ENCODE measurements around the gene BRD7.

Gene BRD7

GRCh38 chr16:50369133-50369804 is 481 bp upstream of the BRD7 start (continued):
- TF ChIP-seq, protein P1, sequence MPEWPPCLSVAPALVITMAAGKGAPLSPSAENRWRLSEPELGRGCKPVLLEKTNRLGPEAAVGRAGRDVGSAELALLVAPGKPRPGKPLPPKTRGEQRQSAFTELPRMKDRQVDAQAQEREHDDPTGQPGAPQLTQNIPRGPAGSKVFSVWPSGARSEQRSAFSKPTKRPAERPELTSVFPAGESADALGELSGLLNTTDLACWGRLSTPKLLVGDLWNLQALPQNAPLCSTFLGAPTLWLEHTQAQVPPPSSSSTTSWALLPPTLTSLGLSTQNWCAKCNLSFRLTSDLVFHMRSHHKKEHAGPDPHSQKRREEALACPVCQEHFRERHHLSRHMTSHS (tag by site-specific recombination; IDR thresholded peaks at IDR 0.05) = 0 out of 2 replicates have a peak, but pooled peaks have one; percentile 28
- no peak for TF ChIP-seq HOXD13 (CRISPR knock-in tag; IDR thresholded peaks at IDR 0.05; ENCODE audit: borderline replicate concordance)
- no peak for TF ChIP-seq HIC1 (tag by site-specific recombination; IDR thresholded peaks at IDR 0.05)
- TF ChIP-seq GLIS1 (tag by site-specific recombination; IDR thresholded peaks at IDR 0.05) = peak; percentile 42; the same call in 1 of the 2 replicates
- peak; percentile 17; the same call in 1 of the 2 replicates for TF ChIP-seq PATZ1 (tag by site-specific recombination; IDR thresholded peaks at IDR 0.05)
- no peak for TF ChIP-seq GLI2 (tag by site-specific recombination; IDR thresholded peaks at IDR 0.05; ENCODE audit: borderline replicate concordance, low read depth)
- peak; percentile 100 for TF ChIP-seq ZNF366 (tag by site-specific recombination; conservative IDR thresholded peaks at IDR 0.05)
- peak; percentile 39; the same call in 1 of the 2 replicates for TF ChIP-seq REST (tag by site-specific recombination; IDR thresholded peaks at IDR 0.05)
- TF ChIP-seq, protein P2, sequence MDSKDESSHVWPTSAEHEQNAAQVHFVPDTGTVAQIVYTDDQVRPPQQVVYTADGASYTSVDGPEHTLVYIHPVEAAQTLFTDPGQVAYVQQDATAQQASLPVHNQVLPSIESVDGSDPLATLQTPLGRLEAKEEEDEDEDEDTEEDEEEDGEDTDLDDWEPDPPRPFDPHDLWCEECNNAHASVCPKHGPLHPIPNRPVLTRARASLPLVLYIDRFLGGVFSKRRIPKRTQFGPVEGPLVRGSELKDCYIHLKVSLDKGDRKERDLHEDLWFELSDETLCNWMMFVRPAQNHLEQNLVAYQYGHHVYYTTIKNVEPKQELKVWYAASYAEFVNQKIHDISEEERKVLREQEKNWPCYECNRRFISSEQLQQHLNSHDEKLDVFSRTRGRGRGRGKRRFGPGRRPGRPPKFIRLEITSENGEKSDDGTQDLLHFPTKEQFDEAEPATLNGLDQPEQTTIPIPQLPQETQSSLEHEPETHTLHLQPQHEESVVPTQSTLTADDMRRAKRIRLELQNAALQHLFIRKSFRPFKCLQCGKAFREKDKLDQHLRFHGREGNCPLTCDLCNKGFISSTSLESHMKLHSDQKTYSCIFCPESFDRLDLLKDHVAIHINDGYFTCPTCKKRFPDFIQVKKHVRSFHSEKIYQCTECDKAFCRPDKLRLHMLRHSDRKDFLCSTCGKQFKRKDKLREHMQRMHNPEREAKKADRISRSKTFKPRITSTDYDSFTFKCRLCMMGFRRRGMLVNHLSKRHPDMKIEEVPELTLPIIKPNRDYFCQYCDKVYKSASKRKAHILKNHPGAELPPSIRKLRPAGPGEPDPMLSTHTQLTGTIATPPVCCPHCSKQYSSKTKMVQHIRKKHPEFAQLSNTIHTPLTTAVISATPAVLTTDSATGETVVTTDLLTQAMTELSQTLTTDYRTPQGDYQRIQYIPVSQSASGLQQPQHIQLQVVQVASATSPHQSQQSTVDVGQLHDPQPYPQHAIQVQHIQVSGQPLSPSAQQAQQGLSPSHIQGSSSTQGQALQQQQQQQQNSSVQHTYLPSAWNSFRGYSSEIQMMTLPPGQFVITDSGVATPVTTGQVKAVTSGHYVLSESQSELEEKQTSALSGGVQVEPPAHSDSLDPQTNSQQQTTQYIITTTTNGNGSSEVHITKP (tag by site-specific recombination; IDR thresholded peaks at IDR 0.05) = peak; percentile 40; the same call in 1 of the 2 replicates
- peak; percentile 61; the same call in 1 of the 2 replicates for TF ChIP-seq ZNF843 (tag by site-specific recombination; IDR thresholded peaks at IDR 0.05)
- TF ChIP-seq ZNF747 (tag by site-specific recombination; IDR thresholded peaks at IDR 0.05) = no peak
- peak; percentile 72; the same call in 1 of the 2 replicates for TF ChIP-seq ZSCAN18 (tag by site-specific recombination; IDR thresholded peaks at IDR 0.05)
- no peak for TF ChIP-seq ZNF211 (tag by site-specific recombination; IDR thresholded peaks at IDR 0.05; ENCODE audit: low read depth)
- TF ChIP-seq PRDM1 (tag by site-specific recombination; IDR thresholded peaks at IDR 0.05) = peak; percentile 100
- TF ChIP-seq, protein P3, sequence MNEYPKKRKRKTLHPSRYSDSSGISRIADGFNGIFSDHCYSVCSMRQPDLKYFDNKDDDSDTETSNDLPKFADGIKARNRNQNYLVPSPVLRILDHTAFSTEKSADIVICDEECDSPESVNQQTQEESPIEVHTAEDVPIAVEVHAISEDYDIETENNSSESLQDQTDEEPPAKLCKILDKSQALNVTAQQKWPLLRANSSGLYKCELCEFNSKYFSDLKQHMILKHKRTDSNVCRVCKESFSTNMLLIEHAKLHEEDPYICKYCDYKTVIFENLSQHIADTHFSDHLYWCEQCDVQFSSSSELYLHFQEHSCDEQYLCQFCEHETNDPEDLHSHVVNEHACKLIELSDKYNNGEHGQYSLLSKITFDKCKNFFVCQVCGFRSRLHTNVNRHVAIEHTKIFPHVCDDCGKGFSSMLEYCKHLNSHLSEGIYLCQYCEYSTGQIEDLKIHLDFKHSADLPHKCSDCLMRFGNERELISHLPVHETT (tag by site-specific recombination; IDR thresholded peaks at IDR 0.05) = no peak
- TF ChIP-seq GLI4 (tag by site-specific recombination; IDR thresholded peaks at IDR 0.05) = no peak
- peak; percentile 73 for TF ChIP-seq KLF16 (tag by site-specific recombination; IDR thresholded peaks at IDR 0.05)
- TF ChIP-seq SP7 (tag by site-specific recombination; IDR thresholded peaks at IDR 0.05) = peak; percentile 95
- no peak for TF ChIP-seq ZNF391 (tag by site-specific recombination; IDR thresholded peaks at IDR 0.05; ENCODE audit: borderline replicate concordance, low read depth)
- no peak for TF ChIP-seq HOXC10 (CRISPR knock-in tag; IDR thresholded peaks at IDR 0.05)
- no peak for TF ChIP-seq ZSCAN5A (tag by site-specific recombination; IDR thresholded peaks at IDR 0.05)
- peak; percentile 83 for TF ChIP-seq KLF8 (tag by site-specific recombination; IDR thresholded peaks at IDR 0.05)

Data from HEK293 (cell line).